Measurements from ENCODE around the gene SIKE1.

SIKE1 gene

GRCh38 chr1:114723457-114723856 is 57.0 kb downstream of the SIKE1 start:
- Histone ChIP-seq H3K27me3 (ENCODE audit: insufficient read depth, low read depth, severe bottlenecking) (no peaks in the 10 kb centered on the region), H3K36me3 (peaks cover 100% of the 10 kb centered on the region), H3K9me3 (ENCODE audit: severe bottlenecking) (no peaks in the 10 kb centered on the region), H3K4me3 (ENCODE audit: low read depth, low read length) (no peak overlapping the region), H3K27ac (no peak overlapping the region)
- TF ChIP-seq CTCF (IDR thresholded peaks at IDR 0.05; ENCODE audit: low read depth, low read length), result no peak
- no peak for DNase-seq

GRCh38 chr1:114720492-114720891 is 60.0 kb downstream of the SIKE1 start:
- H3K4me3 ChIP-seq (ENCODE audit: low read depth, low read length), result no peak overlapping the region
- peaks cover 81% of the 10 kb centered on the region for H3K36me3 ChIP-seq
- H3K9me3 ChIP-seq (ENCODE audit: severe bottlenecking), result no peaks in the 10 kb centered on the region
- no peak for TF ChIP-seq CTCF (IDR thresholded peaks at IDR 0.05; ENCODE audit: low read depth, low read length)
- no peak overlapping the region for H3K27ac ChIP-seq
- DNase-seq, result no peak
- H3K27me3 ChIP-seq (ENCODE audit: insufficient read depth, low read depth, severe bottlenecking), result no peaks in the 10 kb centered on the region
